Parathyroid adenoma (tissue), 2 donors: ENCODE data around the gene NDUFA11.

ENCODE experiments used
- H2AFZ ChIP-seq: fragments of 300-600 bp; sonication (generic); one replicate; pipeline ENCODE4 v1.7.0; 2017; ENCODE audit warnings: antibody characterized with exemption, mild to moderate bottlenecking
- H3K27ac ChIP-seq: fragments of 300-600 bp; sonication (generic); one replicate; pipeline ENCODE4 v1.7.0; 2017
- H3K27me3 ChIP-seq: fragments of 300-600 bp; sonication (generic); one replicate; pipeline ENCODE4 v1.7.0; 2017; ENCODE audit warnings: low read length; ENCODE audit not compliant: control insufficient read depth, insufficient read depth
- H3K36me3 ChIP-seq: fragments of 300-600 bp; sonication (generic); one replicate; pipeline ENCODE4 v1.7.0; 2017; ENCODE audit warnings: low read length; ENCODE audit not compliant: control insufficient read depth, insufficient read depth
- H3K4me1 ChIP-seq: fragments of 300-600 bp; sonication (generic); one replicate; pipeline ENCODE4 v1.7.0; 2017; ENCODE audit warnings: control low read depth
- H3K4me2 ChIP-seq: fragments of 300-600 bp; sonication (generic); one replicate; pipeline ENCODE4 v1.7.0; 2017; ENCODE audit warnings: low read length
- H3K4me3 ChIP-seq: fragments of 300-600 bp; sonication (generic); one replicate; pipeline ENCODE4 v1.7.0; 2017; ENCODE audit warnings: low read depth, low read length
- H3K79me2 ChIP-seq: fragments of 300-600 bp; sonication (generic); one replicate; pipeline ENCODE4 v1.7.0; 2017; ENCODE audit warnings: control low read depth
- H3K9ac ChIP-seq: fragments of 300-600 bp; sonication (generic); one replicate; pipeline ENCODE4 v1.7.0; 2017; ENCODE audit warnings: mild to moderate bottlenecking
- H3K9me3 ChIP-seq: fragments of 300-600 bp; sonication (generic); one replicate; pipeline ENCODE4 v1.7.0; 2017; ENCODE audit warnings: low read length; ENCODE audit not compliant: control insufficient read depth
- CTCF ChIP-seq: fragments of 300-600 bp; sonication (generic); IDR thresholded peaks from one replicate; pipeline ENCODE4 v1.7.0; 2017; ENCODE audit warnings: antibody characterized with exemption, mild to moderate bottlenecking
- donor health status: primary hyperparathyroidism.

Gene NDUFA11

GRCh38 chr19:5923356-5923755 lies 19.8 kb upstream of the NDUFA11 start:
- no peaks in the 10 kb centered on the region for H3K9me3 ChIP-seq
- no peak overlapping the region for H3K4me3 ChIP-seq
- no peaks in the 10 kb centered on the region for H3K4me1 ChIP-seq
- no peaks in the 10 kb centered on the region for H3K36me3 ChIP-seq
- no peak overlapping the region for H3K27ac ChIP-seq
- H3K27me3 ChIP-seq = no peaks in the 10 kb centered on the region
- H3K79me2 ChIP-seq = no peaks in the 10 kb centered on the region
- no peak overlapping the region for H3K9ac ChIP-seq
- no peak overlapping the region for H2AFZ ChIP-seq
- TF ChIP-seq CTCF = no peak
- no peak overlapping the region for H3K4me2 ChIP-seq

- Histone ChIP-seq H3K27me3 (no peaks in the 10 kb centered on the region), H3K79me2 (no peaks in the 10 kb centered on the region), H3K36me3 (no peaks in the 10 kb centered on the region), H3K9me3 (no peaks in the 10 kb centered on the region), H2AFZ (no peak overlapping the region), H3K4me3 (no peak overlapping the region), H3K27ac (no peak overlapping the region), H3K4me1 (no peaks in the 10 kb centered on the region), H3K4me2 (no peak overlapping the region), H3K9ac (no peak overlapping the region)
- TF ChIP-seq CTCF = no peak
These were observed 18.6 kb upstream of the NDUFA11 start for GRCh38 chr19:5922161-5922545.

GRCh38 chr19:5921516-5922160 lies 18.0 kb upstream of the NDUFA11 start:
- H3K4me1 ChIP-seq = no peaks in the 10 kb centered on the region
- H3K4me2 ChIP-seq = no peak overlapping the region
- H3K27me3 ChIP-seq = no peaks in the 10 kb centered on the region
- no peak for TF ChIP-seq CTCF
- H3K9ac ChIP-seq = no peak overlapping the region
- H3K79me2 ChIP-seq = no peaks in the 10 kb centered on the region
- H3K36me3 ChIP-seq = no peaks in the 10 kb centered on the region
- no peak overlapping the region for H2AFZ ChIP-seq
- H3K9me3 ChIP-seq = no peaks in the 10 kb centered on the region
- no peak overlapping the region for H3K27ac ChIP-seq
- H3K4me3 ChIP-seq = no peak overlapping the region

- H2AFZ ChIP-seq = no peak overlapping the region
- H3K36me3 ChIP-seq = no peaks in the 10 kb centered on the region
- H3K27me3 ChIP-seq = no peaks in the 10 kb centered on the region
- no peak overlapping the region for H3K27ac ChIP-seq
- H3K4me2 ChIP-seq = no peak overlapping the region
- no peaks in the 10 kb centered on the region for H3K9me3 ChIP-seq
- H3K4me1 ChIP-seq = peaks cover 3% of the 10 kb centered on the region
- H3K79me2 ChIP-seq = no peaks in the 10 kb centered on the region
- no peak overlapping the region for H3K9ac ChIP-seq
- no peak overlapping the region for H3K4me3 ChIP-seq
- TF ChIP-seq CTCF = no peak
These were observed 15.0 kb upstream of the NDUFA11 start for GRCh38 chr19:5918463-5919079.
